ENCODE data around the gene YAE1. TPM values are rescaled to one million over a fixed set of nuclear protein-coding genes. Genes with fewer than 3 reads are reported as not detected.
"Not testable (repeated sequence)": the region's sequence is repeated elsewhere in the genome, so short reads cannot be mapped to it uniquely, and the experiment has no call there.

Gene YAE1
- total and polyA plus RNA-seq, 12 donors, result 11.1 to 77.2 (median 23.7) TPM

DNA sequence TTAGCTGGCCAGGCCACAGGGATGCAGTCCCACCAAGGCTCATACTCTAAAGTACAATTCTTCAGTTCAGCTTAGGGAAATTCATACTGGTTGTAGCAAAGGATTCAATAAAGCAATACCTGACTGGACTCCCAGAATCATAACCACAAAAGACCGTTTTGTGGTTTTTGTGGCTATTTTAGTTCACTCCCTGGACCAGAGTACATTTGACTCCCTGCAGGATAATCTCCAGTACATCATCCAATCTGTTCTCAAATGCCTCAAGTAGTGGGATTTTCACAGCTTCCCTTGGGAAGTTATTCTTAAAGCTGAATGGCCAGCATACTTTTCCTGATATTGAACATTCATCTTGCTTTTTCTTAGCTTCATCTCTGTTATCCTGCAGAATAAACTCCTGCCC is 29.3 kb upstream of the YAE1 start:
- intact Hi-C loops (cut with DNase I), result no loop called here
- 36 to 51% (median 45%) methylated on average over 1 of the region's 1 CpG for WGBS, 4 donors
- no peaks in the 10 kb centered on the region for H3K27me3 ChIP-seq
- TF ChIP-seq, protein P1, sequence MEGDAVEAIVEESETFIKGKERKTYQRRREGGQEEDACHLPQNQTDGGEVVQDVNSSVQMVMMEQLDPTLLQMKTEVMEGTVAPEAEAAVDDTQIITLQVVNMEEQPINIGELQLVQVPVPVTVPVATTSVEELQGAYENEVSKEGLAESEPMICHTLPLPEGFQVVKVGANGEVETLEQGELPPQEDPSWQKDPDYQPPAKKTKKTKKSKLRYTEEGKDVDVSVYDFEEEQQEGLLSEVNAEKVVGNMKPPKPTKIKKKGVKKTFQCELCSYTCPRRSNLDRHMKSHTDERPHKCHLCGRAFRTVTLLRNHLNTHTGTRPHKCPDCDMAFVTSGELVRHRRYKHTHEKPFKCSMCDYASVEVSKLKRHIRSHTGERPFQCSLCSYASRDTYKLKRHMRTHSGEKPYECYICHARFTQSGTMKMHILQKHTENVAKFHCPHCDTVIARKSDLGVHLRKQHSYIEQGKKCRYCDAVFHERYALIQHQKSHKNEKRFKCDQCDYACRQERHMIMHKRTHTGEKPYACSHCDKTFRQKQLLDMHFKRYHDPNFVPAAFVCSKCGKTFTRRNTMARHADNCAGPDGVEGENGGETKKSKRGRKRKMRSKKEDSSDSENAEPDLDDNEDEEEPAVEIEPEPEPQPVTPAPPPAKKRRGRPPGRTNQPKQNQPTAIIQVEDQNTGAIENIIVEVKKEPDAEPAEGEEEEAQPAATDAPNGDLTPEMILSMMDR (IDR thresholded peaks at IDR 0.05), result no peak
- no peak for TF ChIP-seq POLR2A (IDR thresholded peaks at IDR 0.05)
- DNase-seq, result no peak
- no peak overlapping the region for H3K4me3 ChIP-seq
- H3K36me3 ChIP-seq (replicated peaks in 1 of 2), result no peaks in the 10 kb centered on the region
- H3K9me3 ChIP-seq (replicated peaks in 1 of 3), result no peaks in the 10 kb centered on the region
- H3K27ac ChIP-seq, result no peak overlapping the region
- no peaks in the 10 kb centered on the region for H3K4me1 ChIP-seq (replicated peaks in 1 of 2)

DNA sequence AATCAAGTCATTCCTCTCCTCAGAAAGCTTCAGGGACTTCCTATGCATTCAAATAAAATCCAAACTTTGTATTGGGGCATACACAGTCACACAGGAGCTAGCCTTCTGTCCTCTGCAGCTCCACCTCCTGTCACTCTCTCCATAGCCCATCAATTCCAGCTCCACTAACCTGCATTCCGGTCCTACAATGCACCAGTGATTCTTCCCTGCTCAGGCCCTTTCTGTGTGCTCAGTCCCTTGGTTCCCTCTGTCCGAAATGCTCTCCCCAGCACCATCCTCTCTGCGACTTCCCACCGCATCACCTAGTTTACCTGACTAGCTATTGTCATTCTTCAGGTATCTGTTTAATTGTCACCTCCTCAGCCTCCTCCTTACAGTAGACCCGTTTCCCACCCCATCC is 26.4 kb upstream of the YAE1 start:
- Histone ChIP-seq H3K4me1 (replicated peaks in 1 of 2) (no peaks in the 10 kb centered on the region), H3K27ac (no peak overlapping the region), H3K4me3 (no peak overlapping the region), H3K36me3 (replicated peaks in 1 of 2) (no peaks in the 10 kb centered on the region), H3K27me3 (no peaks in the 10 kb centered on the region), H3K9me3 (replicated peaks in 1 of 3) (no peaks in the 10 kb centered on the region)
- no peak for TF ChIP-seq POLR2A (IDR thresholded peaks at IDR 0.05)
- TF ChIP-seq, protein P1 (IDR thresholded peaks at IDR 0.05), result no peak
- WGBS, 4 donors, result 78 to 87% (median 83%) methylated on average over 5 of the region's 5 CpGs
- no peak for DNase-seq
- intact Hi-C loops (cut with DNase I), result no loop called here

DNA sequence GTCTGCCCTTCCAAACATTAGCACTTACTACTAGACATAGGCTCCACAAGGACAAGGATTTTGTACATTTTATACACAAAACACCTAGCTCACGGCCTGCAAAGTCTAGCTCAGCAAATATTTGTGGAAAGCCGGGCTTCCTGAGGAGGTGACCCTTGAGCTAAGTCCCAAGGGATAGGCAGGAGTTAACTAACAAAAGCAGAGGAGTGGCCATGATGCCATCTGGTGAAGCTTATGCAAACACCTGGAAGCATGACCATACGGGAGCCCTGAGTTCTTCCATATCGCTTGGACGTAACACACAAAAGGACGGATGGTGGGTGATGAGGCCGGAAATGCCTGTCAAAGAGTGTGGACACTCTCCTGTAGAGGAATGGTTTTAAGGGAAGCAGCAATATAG is 25.9 kb upstream of the YAE1 start:
- Histone ChIP-seq H3K9me3 (replicated peaks in 1 of 3) (no peaks in the 10 kb centered on the region), H3K4me1 (replicated peaks in 1 of 2) (no peaks in the 10 kb centered on the region), H3K4me3 (no peak overlapping the region), H3K36me3 (replicated peaks in 1 of 2) (no peaks in the 10 kb centered on the region), H3K27me3 (no peaks in the 10 kb centered on the region), H3K27ac (no peak overlapping the region)
- DNase-seq, result no peak
- intact Hi-C loops (cut with DNase I), result no loop called here
- TF ChIP-seq POLR2A (IDR thresholded peaks at IDR 0.05), result no peak
- TF ChIP-seq, protein P1 (IDR thresholded peaks at IDR 0.05), result no peak
- 81 to 85% (median 84%) methylated on average over 7 of the region's 7 CpGs for WGBS, 4 donors

DNA sequence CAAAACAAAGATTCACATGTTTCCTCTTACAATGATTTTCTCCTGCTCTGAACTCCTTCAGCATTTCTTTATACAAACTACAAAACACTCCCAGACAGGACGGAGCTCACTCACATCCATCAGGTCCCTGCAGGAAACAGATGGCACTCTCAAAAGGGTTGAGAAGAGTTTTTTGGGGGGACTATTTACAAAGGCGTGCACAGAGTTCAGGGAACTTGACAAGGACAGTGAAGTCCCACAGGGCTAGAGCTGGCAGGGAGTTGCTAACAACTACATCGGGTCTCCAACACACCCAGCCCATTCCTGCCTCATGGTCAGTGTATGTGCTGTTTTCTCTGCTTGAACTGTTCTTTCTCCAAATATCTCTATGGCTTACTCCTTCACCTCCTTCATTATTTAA is 24.7 kb upstream of the YAE1 start:
- 9 to 19% (median 13%) methylated on average over 3 of the region's 3 CpGs for WGBS, 4 donors
- no peak for DNase-seq
- Histone ChIP-seq H3K4me1 (replicated peaks in 1 of 2) (no peaks in the 10 kb centered on the region), H3K36me3 (replicated peaks in 1 of 2) (no peaks in the 10 kb centered on the region), H3K9me3 (replicated peaks in 1 of 3) (no peaks in the 10 kb centered on the region), H3K27ac (no peak overlapping the region), H3K4me3 (no peak overlapping the region), H3K27me3 (no peaks in the 10 kb centered on the region)
- intact Hi-C loops (cut with DNase I), result no loop called here
- TF ChIP-seq, protein P1 (IDR thresholded peaks at IDR 0.05), result no peak
- no peak for TF ChIP-seq POLR2A (IDR thresholded peaks at IDR 0.05)

DNA sequence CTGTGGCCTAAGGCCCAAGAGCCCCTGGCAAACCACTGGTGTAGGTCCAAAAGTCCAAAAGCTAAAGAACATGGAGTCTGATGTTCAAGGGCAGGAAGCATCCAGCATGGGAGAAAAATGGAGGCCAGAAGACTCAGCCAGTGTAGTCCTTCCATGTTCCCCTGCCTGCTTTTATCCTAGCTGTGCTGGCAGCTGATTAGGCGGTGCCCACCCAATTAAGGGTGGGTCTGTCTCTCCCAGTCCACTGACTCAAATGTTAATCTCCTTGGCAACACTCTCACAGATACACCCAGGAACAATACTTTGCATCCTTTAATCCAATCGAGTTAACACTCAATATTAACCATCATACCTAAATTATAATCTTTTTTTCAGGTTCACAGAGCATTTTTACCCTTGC is 21.4 kb upstream of the YAE1 start:
- H3K4me3 ChIP-seq; H3K9me3 ChIP-seq (replicated peaks in 1 of 3); H3K27me3 ChIP-seq; H3K36me3 ChIP-seq (replicated peaks in 1 of 2); H3K4me1 ChIP-seq (replicated peaks in 1 of 2); H3K27ac ChIP-seq; DNase-seq; intact Hi-C loops (cut with DNase I): not testable (repeated sequence)
- 81 to 90% (median 86%) methylated on average over 2 of the region's 2 CpGs for WGBS, 4 donors
